GM10248 (cell line): ENCODE data around the gene SULT1E1.
A peak's percentile ranks its signal among the peaks of the same experiment; 100 is the strongest.

Experiments
- CTCF ChIA-PET: fragments of 300-600 bp; sonication (Branson Sonifier 250); formaldehyde crosslinking; extraction: SDS; loops from one replicate; lab custom pipeline; 2021; ENCODE audit warnings: antibody characterized with exemption; lab: Yijun Ruan, JAX
- POLR2A ChIA-PET: fragments of 350-650 bp; sonication (Branson Sonifier 250); formaldehyde crosslinking; extraction: SDS; loops from one replicate; lab custom pipeline; 2020; ENCODE audit warnings: antibody characterized with exemption; lab: Yijun Ruan, JAX
- DNase-seq: peaks from one replicate; pipeline ENCODE4 v3.0.0; 2012; ENCODE audit errors: extremely low spot score
- TF ChIP-seq, protein P1 (sequence below): IDR thresholded peaks from 2 replicates; pipeline ENCODE4 v1.5.1; 2012; ENCODE audit warnings: mild to moderate bottlenecking, low read depth; ENCODE audit errors: extremely low read depth, missing control alignments, control extremely low read depth

SULT1E1 gene

DNA sequence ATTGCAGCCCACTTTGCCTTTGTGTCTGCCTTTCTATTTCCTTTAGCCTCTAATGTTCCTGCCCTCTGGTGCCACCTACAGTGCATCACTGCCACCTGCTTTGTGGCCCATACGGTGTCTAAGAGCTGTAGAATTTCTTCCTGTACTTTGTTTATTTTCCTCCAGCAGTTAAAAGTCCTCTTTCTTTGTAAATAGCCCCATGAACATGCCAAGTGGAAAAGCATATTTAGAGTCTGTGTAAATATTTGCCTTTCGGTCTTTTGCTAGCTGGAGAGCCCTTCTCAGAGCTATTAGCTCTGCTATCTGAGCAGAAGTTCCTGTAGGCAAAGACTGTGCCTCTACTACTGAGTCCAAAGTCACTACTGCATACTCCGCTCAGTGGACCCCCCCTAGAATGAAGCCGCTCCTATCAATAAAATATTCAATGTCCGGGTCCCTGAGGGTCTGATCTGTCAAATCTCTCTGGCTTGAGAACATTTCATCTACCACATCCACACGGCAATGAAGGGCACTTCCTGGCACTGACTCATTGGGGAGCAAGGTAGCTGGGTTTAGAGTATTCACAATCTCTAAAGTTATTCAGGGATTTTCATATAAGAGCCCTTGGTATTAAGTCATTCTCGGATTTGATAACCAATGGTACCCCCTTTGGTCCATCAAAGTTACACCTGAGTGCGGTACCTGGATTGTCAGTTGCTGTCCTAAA is 36.3 kb downstream of the SULT1E1 start:
- CTCF ChIA-PET: interaction anchor here (0.9 to 1.7 kb wide), 6 partner anchors 10 to 133 kb away, joined by 3 to 12 read pairs (median 3); no protein-coding TSS in a partner anchor
- POLR2A ChIA-PET: no interaction called here
- DNase-seq: no peak
- TF ChIP-seq, protein P1, sequence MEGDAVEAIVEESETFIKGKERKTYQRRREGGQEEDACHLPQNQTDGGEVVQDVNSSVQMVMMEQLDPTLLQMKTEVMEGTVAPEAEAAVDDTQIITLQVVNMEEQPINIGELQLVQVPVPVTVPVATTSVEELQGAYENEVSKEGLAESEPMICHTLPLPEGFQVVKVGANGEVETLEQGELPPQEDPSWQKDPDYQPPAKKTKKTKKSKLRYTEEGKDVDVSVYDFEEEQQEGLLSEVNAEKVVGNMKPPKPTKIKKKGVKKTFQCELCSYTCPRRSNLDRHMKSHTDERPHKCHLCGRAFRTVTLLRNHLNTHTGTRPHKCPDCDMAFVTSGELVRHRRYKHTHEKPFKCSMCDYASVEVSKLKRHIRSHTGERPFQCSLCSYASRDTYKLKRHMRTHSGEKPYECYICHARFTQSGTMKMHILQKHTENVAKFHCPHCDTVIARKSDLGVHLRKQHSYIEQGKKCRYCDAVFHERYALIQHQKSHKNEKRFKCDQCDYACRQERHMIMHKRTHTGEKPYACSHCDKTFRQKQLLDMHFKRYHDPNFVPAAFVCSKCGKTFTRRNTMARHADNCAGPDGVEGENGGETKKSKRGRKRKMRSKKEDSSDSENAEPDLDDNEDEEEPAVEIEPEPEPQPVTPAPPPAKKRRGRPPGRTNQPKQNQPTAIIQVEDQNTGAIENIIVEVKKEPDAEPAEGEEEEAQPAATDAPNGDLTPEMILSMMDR: peak; percentile 33

DNA sequence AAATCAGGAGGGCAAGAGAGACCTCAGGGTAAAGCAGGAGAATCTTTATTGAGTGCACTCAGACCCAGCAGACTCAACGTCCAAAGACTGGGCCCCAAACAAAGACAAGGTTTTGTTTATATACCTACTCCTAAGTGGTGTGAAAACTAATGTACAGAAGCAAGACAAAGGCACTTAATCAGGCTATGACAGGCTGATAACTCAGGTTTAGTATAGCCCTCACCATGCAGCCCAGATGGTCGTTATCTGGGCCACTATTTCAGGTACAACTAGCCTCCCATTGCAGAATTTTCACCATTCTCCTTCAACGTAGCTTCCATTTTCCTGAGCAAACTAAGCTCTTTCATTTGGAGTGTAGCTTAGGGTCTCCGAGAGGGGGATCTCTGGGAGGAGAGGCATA is 36.9 kb downstream of the SULT1E1 start:
- ChIA-PET POLR2A (no interaction called here), CTCF (interaction anchor here (0.9 to 1.7 kb wide), 6 partner anchors 10 to 133 kb away, joined by 3 to 12 read pairs (median 3); no protein-coding TSS in a partner anchor)
- no peak for DNase-seq
- TF ChIP-seq, protein P1: no peak

DNA sequence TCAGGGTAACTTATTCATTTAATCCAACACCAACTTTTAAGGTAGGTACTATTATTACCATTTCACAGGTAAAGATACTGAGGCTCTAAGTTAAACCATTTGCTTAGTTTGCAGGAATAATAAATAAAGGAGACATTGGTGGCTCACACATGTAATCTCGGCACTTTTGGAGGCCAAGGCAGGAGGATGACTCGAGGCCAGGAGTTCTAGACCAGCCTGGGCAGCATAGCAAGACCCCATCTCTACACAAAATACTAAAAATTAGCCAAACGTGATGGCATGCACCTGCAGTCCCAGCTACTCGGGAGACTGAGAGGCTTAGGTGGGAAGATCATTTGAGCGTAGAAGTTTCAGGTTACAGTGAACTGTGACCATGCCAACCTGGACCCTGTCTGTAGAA is 37.7 kb downstream of the SULT1E1 start:
- no peak for DNase-seq
- TF ChIP-seq, protein P1: no peak
- ChIA-PET CTCF (interaction anchor here (1.0 kb wide), 2 partner anchors 8 to 361 kb away, joined by 3 read pairs; no protein-coding TSS in a partner anchor), POLR2A (no interaction called here)

DNA sequence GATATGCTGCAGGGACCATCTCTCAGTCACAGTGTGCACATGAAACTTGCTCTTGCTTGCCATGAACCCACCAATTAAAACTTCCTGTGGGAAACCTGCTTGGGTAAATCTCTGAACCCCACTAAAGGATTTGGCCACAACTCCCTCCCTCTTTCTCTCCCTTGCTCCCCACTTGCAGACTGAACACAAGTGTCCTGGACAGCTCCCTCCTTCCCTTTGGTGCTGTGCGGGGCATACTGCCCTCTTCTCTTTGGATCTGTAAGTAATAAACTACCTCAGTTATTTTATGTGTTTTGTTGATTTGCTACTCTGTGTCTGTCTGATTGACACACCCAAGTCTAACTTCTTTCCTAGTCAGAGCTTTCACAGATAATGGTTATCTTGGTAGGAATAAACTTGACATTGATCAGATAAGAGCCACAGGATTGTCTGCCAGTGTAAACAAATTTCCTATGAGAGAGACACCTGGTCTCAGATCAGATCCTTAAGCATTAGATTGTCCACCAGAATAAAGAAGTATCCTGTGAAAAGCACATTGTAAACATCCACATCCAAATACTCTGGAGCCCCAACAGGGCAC is 41.8 kb downstream of the SULT1E1 start:
- POLR2A ChIA-PET: no interaction called here
- no peak for DNase-seq
- TF ChIP-seq, protein P1: no peak
- CTCF ChIA-PET: no interaction called here

DNA sequence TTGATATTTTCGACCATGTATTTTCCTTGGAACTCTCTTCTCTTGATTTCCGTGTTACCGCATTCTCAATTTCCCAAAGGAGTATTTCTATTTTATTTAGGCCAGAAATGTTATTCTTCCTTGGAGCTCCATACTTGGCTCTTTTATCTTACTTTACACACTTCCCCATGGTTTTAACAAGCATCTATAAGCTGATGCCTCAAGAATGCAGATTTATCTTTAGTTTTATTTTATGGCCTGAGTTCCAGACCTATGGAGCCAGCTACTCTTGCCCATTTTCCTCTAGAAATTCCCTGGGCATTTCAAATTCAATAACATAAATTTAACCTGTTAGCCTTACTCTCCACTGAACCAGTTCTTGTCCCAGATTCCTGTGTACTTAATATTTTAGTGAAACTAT is 43.7 kb downstream of the SULT1E1 start:
- TF ChIP-seq, protein P1: no peak
- POLR2A ChIA-PET: no interaction called here
- CTCF ChIA-PET: interaction anchor here (1.2 kb wide), 1 partner anchor 13 kb away, joined by 4 read pairs; no protein-coding TSS in a partner anchor
- DNase-seq: no peak

DNA sequence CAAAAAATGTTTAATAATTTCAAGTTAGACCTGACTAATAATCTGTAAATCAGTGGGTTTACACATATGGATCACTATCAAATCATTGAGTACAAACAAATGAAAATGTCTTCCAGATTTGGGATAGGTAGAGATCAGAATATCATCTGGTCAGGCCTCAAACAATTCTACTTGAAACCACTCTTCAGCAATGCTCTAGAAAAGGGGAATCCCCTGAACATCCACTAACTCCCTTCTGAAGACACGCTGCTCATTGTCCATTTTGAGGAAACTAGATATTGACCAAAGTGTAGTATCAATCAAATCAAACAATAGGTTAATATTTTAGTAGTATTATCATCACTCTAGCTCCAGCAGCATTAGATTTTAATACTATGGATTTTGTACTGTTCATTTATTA is 46.3 kb downstream of the SULT1E1 start:
- TF ChIP-seq, protein P1: no peak
- ChIA-PET CTCF (no interaction called here), POLR2A (no interaction called here)
- no peak for DNase-seq
